Ovary (tissue), 9 donors: ENCODE measurements around the gene ATG5. TPM values are rescaled to one million over a fixed set of nuclear protein-coding genes. Genes with fewer than 3 reads are reported as not detected.
A peak's percentile ranks its signal among the peaks of the same experiment; 100 is the strongest.

ENCODE experiments used
- DNase-seq, 5 donors: peaks; one replicate each; pipeline ENCODE4 v3.0.0-alpha.2; 2019 to 2020
- H3K27ac ChIP-seq, 2 donors: fragments of 200-600 bp; one replicate each; pipeline versions ENCODE4 v1.5.1 to v1.8.0; 2019 to 2022
- H3K27me3 ChIP-seq: fragments of 200-600 bp; one replicate; pipeline ENCODE4 v1.8.0; 2022
- H3K36me3 ChIP-seq: fragments of 200-600 bp; sonication (generic); one replicate; pipeline ENCODE4 v1.5.1; 2019
- H3K4me1 ChIP-seq: one replicate; pipeline ENCODE4 v1.8.1; 2013; ENCODE audit warnings: mild to moderate bottlenecking, moderate library complexity; ENCODE audit not compliant: insufficient read depth
- H3K4me3 ChIP-seq: fragments of 200-600 bp; sonication (generic); one replicate; pipeline ENCODE4 v1.5.1; 2017
- H3K9me3 ChIP-seq, 2 donors: fragments of 200-600 bp in 1 of 2; sonication (generic) in 1 of 2; one replicate each; pipeline versions ENCODE4 v1.5.1 to v1.8.1; 2013 to 2019; ENCODE audit warnings: mild to moderate bottlenecking in 1 of 2, moderate library complexity in 1 of 2
- EP300 ChIP-seq: sonication (generic); formaldehyde crosslinking; IDR thresholded peaks from one replicate; pipeline ENCODE4 v1.6.1; 2017; ENCODE audit warnings: antibody characterized with exemption
- POLR2A ChIP-seq: fragments of 450-650 bp; IDR thresholded peaks from one replicate; pipeline ENCODE4 v1.6.1; 2017; ENCODE audit warnings: antibody characterized with exemption, mild to moderate bottlenecking, moderate library complexity
- WGBS, 3 donors: extraction: QIAGEN DNeasy Blood & Tissue Kit in 1 of 3; methylation state at CpG; one replicate each; pipeline versions ENCODE4 v1.1.5 to v1.1.7; 2013 to 2017; 5-methylcytosine and 5-hydroxymethylcytosine counted together
- intact Hi-C, 4 donors: fragments of 100-400 bp; cut with DNase I; formaldehyde crosslinking; loops; one replicate each; pipeline versions ENCODE4 v1.11.0 to v1.15.1; 2022 to 2023
- polyA plus RNA-seq, 2 donors: library from polyadenylated mRNA; stranded (reverse); fragments of 200-250 nt in 1 of 2; fragments of 350-450 nt in 1 of 2; fragmentation: Illumina TruSeq in 1 of 2; extraction: RNeasy Lipid Tissue Mini Kit (QIAGEN cat#74804) in 1 of 2; gene quantifications; one replicate each; pipeline ENCODE4 v1.2.3, GENCODE V29; 2013 to 2014
- total RNA-seq, 7 donors: library from RNA; depleted of rRNA in 2 of 7; stranded (reverse); fragments of >200 nt in 2 of 7; fragmentation: NEBNext Ultra II Directional in 3 of 7; extraction: Animal tissue kit (Norgen Biotek cat#: 25700) in 3 of 7; gene quantifications; one replicate each; pipeline versions ENCODE4 v1.1.0 to v1.2.4, GENCODE V29; 2016 to 2023
- TF ChIP-seq, protein P1 (sequence below), 3 donors: fragments of 450-650 bp in 2 of 3; fragments of 200-600 bp in 1 of 3; IDR thresholded peaks; one replicate each; pipeline versions ENCODE4 v1.5.1 to v1.8.0; 2016 to 2022; ENCODE audit warnings: antibody characterized with exemption in 3 of 3, mild to moderate bottlenecking in 1 of 3
- donor health status: DM: no; HTN: no; CAD: no; lungs with moderate emphysema.
- donor health status: DM: no; HTN: no; CAD: no.
- donor health status: Bipolar disorder and iron deficiency.
- donor health status: DM: yes; HTN: yes; CAD: no.
- donor health status: DM: no; HTN: no; CAD: no.
- donor health status: DM: yes; HTN: yes; CAD: no.

The ATG5 gene
- total and polyA plus RNA-seq, 9 donors = 17.3 to 35.2 (median 28.3) TPM

DNA sequence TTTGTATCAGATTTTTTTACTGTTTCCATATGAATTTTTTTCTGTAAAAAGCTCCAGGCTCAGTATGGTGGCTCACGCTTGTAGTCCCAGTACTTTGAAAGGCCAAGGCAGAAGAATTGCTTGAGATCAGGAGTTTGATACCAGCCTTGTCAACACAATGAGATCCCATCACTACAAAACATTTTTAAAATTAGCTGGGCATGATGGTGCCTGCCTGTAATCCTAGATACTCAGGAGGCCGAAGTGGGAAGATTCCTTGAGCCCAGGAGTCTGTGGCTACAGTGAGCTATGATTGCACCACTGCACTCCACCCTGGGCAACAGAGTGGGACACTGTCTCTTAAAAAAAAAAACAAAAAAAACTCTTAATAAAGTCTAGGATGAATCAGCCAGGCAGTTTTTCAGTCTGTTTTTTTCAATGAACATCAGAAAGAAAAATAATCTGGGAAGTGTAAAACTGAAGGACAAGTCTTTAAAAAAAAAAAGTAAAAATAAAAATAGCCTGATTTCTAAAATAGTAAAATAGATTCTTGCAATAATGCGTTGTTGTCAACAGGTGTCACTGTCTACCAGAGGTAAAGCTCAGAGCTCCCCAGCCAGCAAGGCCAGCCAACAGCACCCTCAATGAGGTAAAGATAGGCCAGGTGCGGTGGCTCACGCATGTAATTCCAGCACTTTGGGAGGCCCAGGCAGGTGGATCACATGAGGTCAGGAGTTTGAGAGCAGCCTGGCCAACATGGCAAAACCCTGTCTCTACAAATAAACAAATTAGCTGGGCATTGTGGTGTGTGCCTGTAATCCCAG is 9.3 kb upstream of the ATG5 start:
- intact Hi-C loops = loop anchor here in 1 of 4 donors (10.0 kb wide), 1 partner anchor 230 kb away; no protein-coding TSS in a partner anchor
- WGBS, 3 donors = 27 to 38% (median 30%) methylated on average over 5 of the region's 5 CpGs
- Histone ChIP-seq H3K9me3 (no peaks in the 10 kb centered on the region), H3K27me3 (no peaks in the 10 kb centered on the region), H3K27ac (no peak overlapping the region), H3K4me3 (no peak overlapping the region), H3K36me3 (no peaks in the 10 kb centered on the region), H3K4me1 (no peaks in the 10 kb centered on the region)
- DNase-seq = peak in 1 of 5 donors; percentile 23
- TF ChIP-seq POLR2A = no peak
- TF ChIP-seq, protein P1, sequence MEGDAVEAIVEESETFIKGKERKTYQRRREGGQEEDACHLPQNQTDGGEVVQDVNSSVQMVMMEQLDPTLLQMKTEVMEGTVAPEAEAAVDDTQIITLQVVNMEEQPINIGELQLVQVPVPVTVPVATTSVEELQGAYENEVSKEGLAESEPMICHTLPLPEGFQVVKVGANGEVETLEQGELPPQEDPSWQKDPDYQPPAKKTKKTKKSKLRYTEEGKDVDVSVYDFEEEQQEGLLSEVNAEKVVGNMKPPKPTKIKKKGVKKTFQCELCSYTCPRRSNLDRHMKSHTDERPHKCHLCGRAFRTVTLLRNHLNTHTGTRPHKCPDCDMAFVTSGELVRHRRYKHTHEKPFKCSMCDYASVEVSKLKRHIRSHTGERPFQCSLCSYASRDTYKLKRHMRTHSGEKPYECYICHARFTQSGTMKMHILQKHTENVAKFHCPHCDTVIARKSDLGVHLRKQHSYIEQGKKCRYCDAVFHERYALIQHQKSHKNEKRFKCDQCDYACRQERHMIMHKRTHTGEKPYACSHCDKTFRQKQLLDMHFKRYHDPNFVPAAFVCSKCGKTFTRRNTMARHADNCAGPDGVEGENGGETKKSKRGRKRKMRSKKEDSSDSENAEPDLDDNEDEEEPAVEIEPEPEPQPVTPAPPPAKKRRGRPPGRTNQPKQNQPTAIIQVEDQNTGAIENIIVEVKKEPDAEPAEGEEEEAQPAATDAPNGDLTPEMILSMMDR (IDR thresholded peaks at IDR 0.05) = peak in 1 of 3 donors; percentile 9

DNA sequence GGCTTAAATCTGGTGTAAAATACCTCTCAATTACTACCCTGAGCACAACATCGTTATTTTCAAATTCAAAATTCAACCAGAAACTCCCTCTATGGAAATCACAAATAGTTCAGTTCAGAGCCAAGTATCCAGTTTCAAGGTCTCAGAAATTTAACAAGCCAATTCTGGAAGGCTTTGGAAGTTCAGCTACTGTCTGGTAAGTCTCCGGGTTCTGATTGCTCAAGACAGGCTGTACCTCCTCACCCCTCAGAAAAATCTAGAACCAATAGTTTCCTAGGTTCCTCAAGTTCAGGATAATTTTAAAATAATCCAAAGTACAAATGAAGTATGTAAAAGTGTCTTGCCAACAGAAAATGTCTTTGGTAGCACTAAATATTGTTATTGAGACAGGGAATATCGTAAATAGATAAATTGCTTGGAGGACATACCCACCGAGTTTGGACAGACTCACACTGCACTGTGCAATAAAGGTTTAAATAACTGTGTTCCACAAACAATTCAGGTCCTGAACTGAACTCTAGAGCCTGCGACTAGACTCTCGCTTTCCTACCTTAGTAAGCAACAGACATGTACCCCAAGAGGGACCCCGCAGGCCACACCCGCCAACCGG is 729 bp downstream of the ATG5 start:
- WGBS, 3 donors = 0 to 2% (median 1%) methylated on average over 9 of the region's 9 CpGs
- Histone ChIP-seq H3K4me3 (peak overlapping the region; percentile 72), H3K27me3 (no peaks in the 10 kb centered on the region), H3K4me1 (peaks cover 4% of the 10 kb centered on the region), H3K9me3 (no peaks in the 10 kb centered on the region), H3K36me3 (no peaks in the 10 kb centered on the region), H3K27ac (peak overlapping the region; percentile 70 to 79)
- DNase-seq = no peak
- TF ChIP-seq POLR2A = no peak
- no peak for TF ChIP-seq EP300
- TF ChIP-seq, protein P1 (IDR thresholded peaks at IDR 0.05) = no peak
- intact Hi-C loops = no loop called here

DNA sequence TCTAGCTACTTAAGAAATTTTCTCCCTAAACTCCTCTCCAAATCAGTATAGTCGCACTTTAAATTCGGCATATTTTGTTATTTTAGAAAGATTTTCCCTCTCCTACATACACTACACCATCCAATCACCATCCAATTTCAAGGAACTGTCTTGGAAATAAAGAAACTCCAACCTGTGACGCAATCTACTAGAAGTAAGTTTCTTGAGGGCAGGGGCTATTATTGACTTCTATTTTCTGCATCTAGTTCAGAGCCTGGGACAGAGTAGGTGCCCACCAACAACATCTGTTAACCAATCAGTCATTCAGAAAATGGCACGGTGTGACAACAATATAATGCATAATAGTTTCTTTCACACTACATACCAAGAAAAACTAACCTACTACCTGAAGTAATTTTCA is 3.6 kb downstream of the ATG5 start:
- H3K4me3 ChIP-seq = no peak overlapping the region
- peaks cover 7% of the 10 kb centered on the region for H3K4me1 ChIP-seq
- no peak for DNase-seq
- no peaks in the 10 kb centered on the region for H3K27me3 ChIP-seq
- H3K9me3 ChIP-seq = no peaks in the 10 kb centered on the region
- TF ChIP-seq, protein P1 (IDR thresholded peaks at IDR 0.05) = no peak
- TF ChIP-seq EP300 (no peak), POLR2A (no peak)
- intact Hi-C loops = no loop called here
- no peak overlapping the region for H3K27ac ChIP-seq
- no peaks in the 10 kb centered on the region for H3K36me3 ChIP-seq
- WGBS, 3 donors = 96 to 99% (median 98%) methylated on average over 4 of the region's 4 CpGs

DNA sequence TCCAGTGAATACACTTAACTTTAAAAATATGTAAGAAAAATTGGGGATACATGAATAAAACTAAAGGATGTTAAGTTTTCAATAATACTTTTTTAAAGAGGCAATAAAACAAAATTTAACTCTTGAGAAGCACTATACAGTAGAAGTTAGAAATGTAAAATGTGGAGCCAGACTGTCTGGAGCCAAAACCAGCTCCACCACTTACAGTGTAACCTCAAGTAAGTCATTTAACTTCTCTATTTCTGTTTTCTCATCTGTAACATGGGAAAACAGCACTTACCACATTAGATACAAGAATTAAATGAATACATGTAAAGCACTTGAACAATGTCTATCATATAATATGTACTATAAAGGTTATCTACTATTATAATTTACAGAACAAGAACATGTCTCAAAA is 6.7 kb downstream of the ATG5 start:
- intact Hi-C loops = no loop called here
- TF ChIP-seq EP300 (no peak), POLR2A (no peak)
- TF ChIP-seq, protein P1 (IDR thresholded peaks at IDR 0.05) = no peak
- no peaks in the 10 kb centered on the region for H3K36me3 ChIP-seq
- H3K4me3 ChIP-seq = no peak overlapping the region
- H3K27ac ChIP-seq = no peak overlapping the region
- no peak for DNase-seq
- no peaks in the 10 kb centered on the region for H3K9me3 ChIP-seq
- no peaks in the 10 kb centered on the region for H3K27me3 ChIP-seq
- peaks cover 4% of the 10 kb centered on the region for H3K4me1 ChIP-seq
